ENCODE results near the gene FAM193B.

Gene FAM193B

DNA sequence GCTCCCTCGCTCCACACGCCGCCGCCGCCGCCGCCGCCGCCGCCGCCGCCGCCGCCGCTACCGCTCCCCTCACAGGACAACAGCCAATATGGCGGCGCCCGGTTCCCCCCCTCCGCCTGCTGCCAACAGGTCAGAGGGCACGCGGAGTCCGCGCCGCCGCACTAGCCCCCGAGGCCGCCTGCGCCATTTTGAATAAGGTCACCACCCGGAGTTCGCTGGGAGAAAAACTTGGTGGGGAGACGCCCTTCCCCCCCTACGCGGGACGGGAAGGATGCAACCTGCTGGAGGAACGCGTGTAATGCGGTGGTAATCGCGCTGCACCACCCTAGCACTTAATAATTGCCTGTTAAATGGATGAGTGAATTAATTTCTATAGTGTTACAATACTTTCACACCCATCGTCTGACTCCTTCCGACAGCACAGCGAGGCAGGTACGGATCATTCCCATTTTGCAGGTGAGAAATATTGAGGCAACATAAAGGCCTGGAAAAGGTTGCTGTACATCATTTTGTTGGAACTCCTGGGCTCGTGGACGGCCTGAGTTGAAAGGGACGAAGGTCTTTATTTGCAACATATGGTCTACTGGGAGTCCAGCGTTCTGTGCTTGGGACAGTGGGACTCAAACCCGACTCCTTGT lies at the start of gene FAM193B:
TSS of gene FAM193B (minus strand) at position 90 of the 638 bp plus-strand sequence. CDS start 105 bp downstream, outside the sequence.
- peak; percentile 93 for DNase-seq (ENCODE audit: low read depth)

DNA sequence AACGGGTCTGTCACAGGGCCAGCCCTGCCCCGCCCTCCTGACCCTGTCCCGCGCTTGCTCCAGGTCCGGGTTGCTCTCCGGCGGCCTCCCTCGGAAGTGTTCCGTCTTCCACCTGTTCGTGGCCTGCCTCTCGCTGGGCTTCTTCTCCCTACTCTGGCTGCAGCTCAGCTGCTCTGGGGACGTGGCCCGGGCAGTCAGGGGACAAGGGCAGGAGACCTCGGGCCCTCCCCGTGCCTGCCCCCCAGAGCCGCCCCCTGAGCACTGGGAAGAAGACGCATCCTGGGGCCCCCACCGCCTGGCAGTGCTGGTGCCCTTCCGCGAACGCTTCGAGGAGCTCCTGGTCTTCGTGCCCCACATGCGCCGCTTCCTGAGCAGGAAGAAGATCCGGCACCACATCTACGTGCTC lies 49.8 kb upstream of the FAM193B start:
- no peak for DNase-seq (ENCODE audit: low read depth)

GRCh38 chr5:177603631-177604030 lies 49.3 kb upstream of the FAM193B start:
- no peak for DNase-seq (ENCODE audit: low read depth)

GRCh38 chr5:177602458-177602830 lies 48.1 kb upstream of the FAM193B start:
- DNase-seq (ENCODE audit: low read depth) = no peak

- no peak for DNase-seq (ENCODE audit: low read depth)
Observed at GRCh38 chr5:177601577-177602457, 47.5 kb upstream of the FAM193B start.

- no peak for DNase-seq (ENCODE audit: low read depth)
Observed at GRCh38 chr5:177601126-177601525, 46.8 kb upstream of the FAM193B start.

DNA sequence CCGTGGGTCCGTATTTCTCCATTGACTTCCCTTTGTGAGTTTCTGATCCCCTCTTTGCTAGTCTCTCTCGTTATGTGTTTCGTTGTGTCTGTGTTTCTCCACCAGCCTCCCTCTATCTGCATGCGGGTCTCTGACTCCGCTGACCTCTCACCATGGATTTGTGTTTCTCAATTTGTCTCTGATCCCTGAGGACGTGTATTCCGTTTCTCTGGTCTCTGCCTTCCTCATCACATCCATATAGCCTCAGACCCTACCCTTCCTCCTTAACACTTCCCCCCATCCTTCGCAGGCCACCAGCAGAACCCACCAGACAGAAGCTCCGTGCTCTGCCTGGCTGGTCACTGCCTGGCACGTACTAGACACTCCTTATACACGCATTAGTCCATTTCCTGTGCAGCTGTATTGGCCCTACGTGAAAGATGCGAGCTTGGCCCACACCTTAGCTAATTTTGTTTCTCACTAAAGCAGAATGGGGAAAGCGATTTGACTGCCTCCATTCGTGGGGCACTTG lies 46.2 kb upstream of the FAM193B start:
- no peak for DNase-seq (ENCODE audit: low read depth)

- peak; percentile 79 for DNase-seq (ENCODE audit: low read depth)
Observed at GRCh38 chr5:177599731-177600507, 45.6 kb upstream of the FAM193B start, which contains the start of gene B4GALT7. B4GALT7 (plus strand) TSS chr5:177600132; CDS start chr5:177600211, 79 bp downstream.

- no peak for DNase-seq (ENCODE audit: low read depth)
Observed at GRCh38 chr5:177598477-177598876, 44.1 kb upstream of the FAM193B start.

- DNase-seq (ENCODE audit: low read depth) = no peak
Observed at GRCh38 chr5:177596775-177597238, 42.4 kb upstream of the FAM193B start.

DNA sequence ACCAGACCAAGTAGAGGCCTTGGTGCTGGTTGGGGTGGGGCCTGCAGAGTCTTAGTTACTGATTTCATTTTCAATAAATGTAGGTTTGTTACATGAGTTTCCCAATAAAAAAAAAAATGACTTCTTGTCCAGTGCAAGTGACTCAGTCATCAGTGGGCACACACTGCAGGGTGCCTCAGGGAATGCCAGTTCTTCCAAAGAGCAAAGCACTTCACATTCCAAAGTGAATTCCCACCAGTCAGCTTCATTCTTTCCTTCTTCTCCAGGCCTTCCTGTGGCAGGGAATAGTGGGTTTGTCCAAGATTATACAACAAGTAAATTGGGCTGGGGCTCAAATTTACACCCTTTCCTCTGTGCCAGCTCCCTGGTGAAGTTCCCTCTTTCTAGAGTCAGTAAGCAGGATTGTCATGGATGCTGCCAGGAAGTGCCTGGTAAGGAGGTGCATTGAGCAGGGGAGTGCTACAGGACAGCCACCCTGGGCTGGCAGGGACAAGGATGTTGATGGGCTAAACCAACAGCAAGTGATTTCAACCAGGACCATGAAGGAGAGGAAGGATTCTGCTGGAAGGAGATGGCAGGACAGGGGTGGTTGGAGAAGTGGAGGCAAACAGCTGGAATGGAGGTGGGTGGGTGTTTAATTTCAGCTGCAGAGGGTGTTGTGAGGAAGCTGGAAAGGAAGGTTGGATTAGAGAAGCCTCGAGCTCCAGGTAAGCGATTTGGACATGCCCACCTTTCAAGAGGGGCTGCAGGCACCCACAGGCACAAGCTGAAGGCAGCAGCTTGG lies 41.8 kb upstream of the FAM193B start:
- no peak for DNase-seq (ENCODE audit: low read depth)

- DNase-seq (ENCODE audit: low read depth) = no peak
Observed at GRCh38 chr5:177595026-177595585, 40.7 kb upstream of the FAM193B start.

DNA sequence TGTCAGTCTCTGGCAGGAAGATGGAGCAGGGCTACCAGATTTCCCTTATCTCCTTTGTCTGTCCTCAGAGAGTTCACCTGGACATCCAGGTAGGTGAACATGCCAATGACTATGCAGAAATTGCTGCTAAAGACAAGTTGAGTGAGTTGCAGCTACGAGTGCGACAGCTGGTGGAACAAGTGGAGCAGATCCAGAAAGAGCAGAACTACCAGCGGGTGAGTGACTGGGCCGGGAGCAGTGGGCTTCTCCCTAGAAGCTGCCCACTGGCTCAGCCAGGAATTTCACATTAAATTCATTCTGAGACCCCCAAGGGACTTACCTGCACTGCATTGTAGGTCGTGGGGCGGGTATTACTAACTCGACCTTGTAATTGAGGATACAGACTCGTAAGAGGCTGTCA lies 39.7 kb upstream of the FAM193B start:
- DNase-seq (ENCODE audit: low read depth) = no peak

DNA sequence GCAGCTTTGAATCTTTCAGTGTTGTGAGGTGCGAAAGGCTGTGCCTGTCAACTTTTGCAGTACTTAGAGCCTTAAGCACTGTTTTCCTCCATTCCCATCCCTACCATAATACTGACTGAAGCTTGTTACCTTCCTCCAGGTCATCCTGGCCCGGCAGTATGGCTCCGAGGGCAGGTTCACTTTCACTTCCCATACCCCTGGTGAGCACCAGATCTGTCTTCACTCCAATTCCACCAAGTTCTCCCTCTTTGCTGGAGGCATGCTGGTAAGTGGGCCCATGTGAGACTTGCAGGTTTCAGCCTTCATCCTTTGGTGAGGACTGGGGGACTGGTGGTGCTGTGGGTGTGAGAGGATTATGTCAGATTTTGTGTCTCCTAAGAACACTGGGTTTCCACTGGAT lies 39.1 kb upstream of the FAM193B start:
- no peak for DNase-seq (ENCODE audit: low read depth)

GRCh38 chr5:177592905-177593304 lies 38.5 kb upstream of the FAM193B start:
- no peak for DNase-seq (ENCODE audit: low read depth)

DNA sequence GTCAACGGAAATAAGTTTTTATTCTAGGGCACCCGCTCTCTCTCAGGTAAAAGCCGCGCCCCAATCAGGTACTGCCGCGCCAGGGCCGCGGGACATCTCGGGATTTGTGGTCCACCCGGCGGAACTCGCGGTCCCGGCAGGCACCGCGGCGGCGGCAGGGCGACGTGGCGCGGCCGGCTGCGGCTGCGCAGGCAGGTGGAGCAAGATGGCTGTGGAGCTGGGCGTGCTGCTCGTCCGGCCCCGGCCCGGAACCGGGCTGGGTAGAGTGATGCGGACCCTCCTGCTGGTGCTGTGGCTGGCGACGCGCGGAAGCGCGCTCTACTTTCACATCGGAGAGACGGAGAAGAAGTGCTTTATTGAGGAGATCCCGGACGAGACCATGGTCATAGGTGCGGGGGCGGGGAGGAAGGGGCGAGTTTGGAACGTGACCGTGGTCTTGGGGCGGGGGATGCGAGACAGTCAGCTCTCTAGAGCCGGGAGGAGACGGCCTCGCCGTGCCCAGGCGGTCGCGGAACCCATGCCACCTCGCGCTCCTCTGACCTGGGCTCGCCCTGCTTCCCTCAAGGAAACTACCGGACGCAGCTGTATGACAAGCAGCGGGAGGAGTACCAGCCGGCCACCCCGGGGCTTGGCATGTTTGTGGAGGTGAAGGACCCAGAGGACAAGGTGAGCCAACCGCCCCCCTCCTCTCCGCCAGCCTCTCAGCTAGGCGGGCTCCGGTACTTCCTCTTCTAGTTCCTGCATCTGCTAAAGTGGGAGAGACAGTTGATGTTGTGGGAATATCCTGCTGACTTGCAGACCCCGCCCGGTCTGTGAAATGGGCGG lies 37.9 kb upstream of the FAM193B start, which contains the start of gene TMED9:
TSS of gene TMED9 (plus strand) at position 194 of the 825 bp plus-strand sequence. CDS start at position 206, 12 bp downstream.
- DNase-seq (ENCODE audit: low read depth) = peak; percentile 74

DNA sequence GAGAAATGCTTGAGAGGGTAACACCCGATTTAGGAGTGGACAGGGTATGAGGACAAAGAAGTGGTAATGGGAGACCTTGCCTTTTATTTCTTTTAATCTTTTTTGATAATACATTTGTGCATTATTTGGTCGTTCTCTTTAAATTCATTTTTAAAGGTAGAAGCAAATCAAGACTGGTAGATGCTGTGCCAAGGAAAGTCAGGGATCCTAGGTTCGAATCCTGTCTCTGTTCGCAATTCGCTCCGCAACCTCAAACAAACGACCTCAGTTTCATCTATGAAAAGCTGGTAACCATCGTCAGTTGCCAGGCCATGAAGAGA lies 37.3 kb upstream of the FAM193B start:
- DNase-seq (ENCODE audit: low read depth) = no peak

- DNase-seq (ENCODE audit: low read depth) = no peak
Observed at GRCh38 chr5:177590406-177590805, 36.0 kb upstream of the FAM193B start.

GRCh38 chr5:177588413-177588909 lies 34.1 kb upstream of the FAM193B start:
- DNase-seq (ENCODE audit: low read depth) = no peak

DNA sequence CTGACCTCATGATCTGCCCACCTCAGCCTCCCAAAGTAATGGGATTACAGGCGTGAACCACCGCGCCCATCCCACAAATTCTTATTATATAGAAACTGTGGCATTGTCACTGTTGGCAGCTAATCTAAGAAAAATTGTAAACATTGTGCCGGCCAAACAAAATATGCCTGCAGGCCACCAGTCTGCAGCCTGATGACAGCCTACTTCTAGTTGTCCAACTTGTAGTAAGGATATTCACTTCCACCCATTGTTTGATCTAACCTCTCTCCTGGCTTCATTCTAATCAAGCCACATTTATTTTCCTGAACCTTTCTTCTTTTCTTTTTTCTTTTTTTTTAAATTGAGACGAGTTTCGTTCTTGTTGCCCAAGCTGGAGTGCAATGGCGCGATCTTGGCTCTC lies 24.0 kb upstream of the FAM193B start:
- no peak for DNase-seq (ENCODE audit: low read depth)
